NCI-H1694 (cell line): ENCODE measurements around the gene KCTD18.

Experiments
- DNase-seq: peaks from one replicate; lab custom pipeline; 2025; lab: John Stamatoyannopoulos, UW

KCTD18 gene

GRCh38 chr2:200454927-200455801 lies 54.7 kb downstream of the KCTD18 start:
- no peak for DNase-seq

- no peak for DNase-seq
These were observed 55.9 kb downstream of the KCTD18 start for GRCh38 chr2:200453853-200454534.

- no peak for DNase-seq
These were observed 56.6 kb downstream of the KCTD18 start for GRCh38 chr2:200453142-200453852.

- no peak for DNase-seq
These were observed 57.5 kb downstream of the KCTD18 start for GRCh38 chr2:200452377-200452776.

GRCh38 chr2:200451511-200451910 lies 58.4 kb downstream of the KCTD18 start:
- DNase-seq: no peak

- DNase-seq: no peak
These were observed 59.6 kb downstream of the KCTD18 start for GRCh38 chr2:200450288-200450687.

GRCh38 chr2:200449149-200449548 lies 60.7 kb downstream of the KCTD18 start:
- DNase-seq: no peak

- no peak for DNase-seq
These were observed 61.4 kb downstream of the KCTD18 start for GRCh38 chr2:200448455-200448854.

- DNase-seq: no peak
These were observed 62.6 kb downstream of the KCTD18 start for GRCh38 chr2:200447139-200447855.

- no peak for DNase-seq
These were observed 63.3 kb downstream of the KCTD18 start for GRCh38 chr2:200446612-200447011.

- no peak for DNase-seq
These were observed 64.6 kb downstream of the KCTD18 start for GRCh38 chr2:200445284-200445683.

- DNase-seq: no peak
These were observed 65.3 kb downstream of the KCTD18 start for GRCh38 chr2:200444530-200444929.

GRCh38 chr2:200443916-200444315 lies 66.0 kb downstream of the KCTD18 start:
- DNase-seq: no peak

- DNase-seq: no peak
These were observed 66.5 kb downstream of the KCTD18 start for GRCh38 chr2:200443376-200443775.

GRCh38 chr2:200442471-200442870 lies 67.4 kb downstream of the KCTD18 start:
- no peak for DNase-seq

GRCh38 chr2:200439981-200440380 lies 69.9 kb downstream of the KCTD18 start:
- DNase-seq: no peak
